CD4-positive, alpha-beta memory T cell (primary cell): ENCODE measurements around the gene CACNA2D1. TPM values are rescaled to one million over a fixed set of nuclear protein-coding genes. Genes with fewer than 3 reads are reported as not detected.
A peak's percentile ranks its signal among the peaks of the same experiment; 100 is the strongest.

Experiments used
- CTCF ChIA-PET: fragments of 350-600 bp; sonication (Branson Sonifier 250); formaldehyde crosslinking; loops from one replicate; lab custom pipeline; 2021; ENCODE audit warnings: inconsistent platforms; ENCODE audit not compliant: partially characterized antibody; lab: Charles Lee
- POLR2A ChIA-PET: fragments of 350-600 bp; sonication (Branson Sonifier 250); formaldehyde crosslinking; loops from one replicate; lab custom pipeline; 2021; ENCODE audit not compliant: partially characterized antibody; lab: Charles Lee
- DNase-seq, 5 donors: peaks; one replicate each; pipeline versions ENCODE4 v3.0.0 to v3.0.0-alpha.2; 2020 to 2022; ENCODE audit warnings: mixed read lengths in 1 of 5
- H3K27ac ChIP-seq: one replicate; pipeline ENCODE4 v1.7.0; 2013; ENCODE audit warnings: low read depth, low read length
- H3K27me3 ChIP-seq: 2 replicates; pipeline ENCODE4 v1.7.0; 2013; ENCODE audit warnings: mild to moderate bottlenecking, low read length, moderate library complexity; ENCODE audit not compliant: insufficient read depth
- H3K36me3 ChIP-seq: 2 replicates; pipeline ENCODE4 v1.7.0; 2013; ENCODE audit warnings: mild to moderate bottlenecking, low read length, moderate library complexity; ENCODE audit not compliant: insufficient read depth
- H3K4me1 ChIP-seq: 2 replicates; pipeline ENCODE4 v1.7.0; 2013; ENCODE audit warnings: mild to moderate bottlenecking, low read length, moderate library complexity; ENCODE audit not compliant: insufficient read depth
- H3K4me3 ChIP-seq, 2 donors: one replicate each; pipeline ENCODE4 v1.7.0; 2013; ENCODE audit warnings: low read length in 2 of 2, mild to moderate bottlenecking in 1 of 2
- H3K9me3 ChIP-seq, 2 donors: one replicate each; pipeline ENCODE4 v1.7.0; 2013; ENCODE audit warnings: low read length in 2 of 2, control low read depth in 1 of 2; ENCODE audit not compliant: control insufficient read depth in 1 of 2
- H3K27ac Mint-ChIP-seq, 7 donors: one replicate each; pipeline ENCODE4 v1.8.0; 2020 to 2021; ENCODE audit warnings: mixed read lengths in 7 of 7, mild to moderate bottlenecking in 6 of 7, inconsistent platforms in 3 of 7, moderate library complexity in 3 of 7
- H3K27me3 Mint-ChIP-seq, 2 donors: one replicate each; pipeline ENCODE4 v1.8.0; 2020 to 2021; ENCODE audit warnings: mixed read lengths in 2 of 2
- H3K36me3 Mint-ChIP-seq, 2 donors: one replicate each; pipeline ENCODE4 v1.8.0; 2020 to 2021; ENCODE audit warnings: mixed read lengths in 2 of 2, inconsistent platforms in 1 of 2, mild to moderate bottlenecking in 1 of 2
- H3K4me1 Mint-ChIP-seq, 4 donors: one replicate each; pipeline ENCODE4 v1.8.0; 2020 to 2021; ENCODE audit warnings: mixed read lengths in 4 of 4, mild to moderate bottlenecking in 1 of 4
- H3K4me3 Mint-ChIP-seq, 8 donors: one replicate each; pipeline ENCODE4 v1.8.0; 2020 to 2021; ENCODE audit warnings: mixed read lengths in 8 of 8, mild to moderate bottlenecking in 7 of 8, moderate library complexity in 6 of 8, inconsistent platforms in 3 of 8
- H3K9me3 Mint-ChIP-seq, 8 donors: one replicate each; pipeline ENCODE4 v1.8.0; 2020 to 2021; ENCODE audit warnings: mixed read lengths in 8 of 8, mild to moderate bottlenecking in 5 of 8, inconsistent platforms in 3 of 8, moderate library complexity in 1 of 8
- intact Hi-C: fragments of 100-400 bp; cut with micrococcal nuclease; formaldehyde crosslinking; loops from one replicate; pipeline ENCODE4 v1.15.1; 2023
- polyA plus RNA-seq, 2 donors: library from polyadenylated mRNA; unstranded; fragments of 300-500 nt; fragmentation: Illumina TruSeq; gene quantifications; one replicate each; pipeline ENCODE4 v1.2.3, GENCODE V29; 2021
- total RNA-seq, 2 experiments: library from RNA; stranded (reverse); gene quantifications; one replicate each; pipeline ENCODE4 v1.2.3, GENCODE V29; 2021

The CACNA2D1 gene
- total RNA-seq, result not detected
- polyA plus RNA-seq, result not detected

- H3K27ac Mint-ChIP-seq, result no peak within 1 kb of the TSS
- no peak within 1 kb of the TSS for H3K27ac ChIP-seq
- ChIA-PET POLR2A (no interaction called here), CTCF (no interaction called here)
- peaks cover 6% of the 10 kb centered on the region for H3K27me3 ChIP-seq
- intact Hi-C loops, result no loop called here
- H3K9me3 Mint-ChIP-seq, result peaks cover 0 to 22% (median 5%) of the 10 kb centered on the region in 8 donors
- peak within 1 kb of the TSS; percentile 38 to 73 (median 64) for H3K4me3 Mint-ChIP-seq
- no peak within 1 kb of the TSS for H3K4me3 ChIP-seq
- no peaks in the 10 kb centered on the region for H3K4me1 ChIP-seq
- no peak for DNase-seq
- H3K36me3 ChIP-seq, result no peaks in the 10 kb centered on the region
- H3K4me1 Mint-ChIP-seq, result peaks cover 0 to 11% (median 2%) of the 10 kb centered on the region in 4 donors
- H3K9me3 ChIP-seq, result no peaks in the 10 kb centered on the region
- H3K27me3 Mint-ChIP-seq, result peaks cover 23 to 27% of the 10 kb centered on the region in 2 donors
- no peaks in the 10 kb centered on the region for H3K36me3 Mint-ChIP-seq
These were observed at the start of gene CACNA2D1 for GRCh38 chr7:82443547-82444219. Gene CACNA2D1, minus strand, starts transcription at chr7:82443777.

GRCh38 chr7:82481499-82482097 is 38.0 kb upstream of the CACNA2D1 start:
- H3K36me3 Mint-ChIP-seq, result no peaks in the 10 kb centered on the region
- H3K4me3 ChIP-seq, result no peak overlapping the region
- no peak overlapping the region for H3K27ac Mint-ChIP-seq
- no peaks in the 10 kb centered on the region for H3K4me1 ChIP-seq
- POLR2A ChIA-PET, result no interaction called here
- peaks cover 0 to 6% (median under 1%) of the 10 kb centered on the region in 8 donors for H3K9me3 Mint-ChIP-seq
- no peaks in the 10 kb centered on the region for H3K36me3 ChIP-seq
- no peaks in the 10 kb centered on the region for H3K27me3 Mint-ChIP-seq
- H3K9me3 ChIP-seq, result no peaks in the 10 kb centered on the region
- H3K4me3 Mint-ChIP-seq, result no peak overlapping the region
- H3K27ac ChIP-seq, result no peak overlapping the region
- H3K27me3 ChIP-seq, result no peaks in the 10 kb centered on the region
- CTCF ChIA-PET, result no interaction called here
- no peaks in the 10 kb centered on the region for H3K4me1 Mint-ChIP-seq
- DNase-seq, result no peak
- intact Hi-C loops, result no loop called here

GRCh38 chr7:82477733-82478515 is 34.3 kb upstream of the CACNA2D1 start:
- POLR2A ChIA-PET, result no interaction called here
- Mint-ChIP-seq H3K27ac (no peak overlapping the region), H3K36me3 (no peaks in the 10 kb centered on the region), H3K4me3 (no peak overlapping the region), H3K27me3 (no peaks in the 10 kb centered on the region), H3K4me1 (no peaks in the 10 kb centered on the region), H3K9me3 (peaks cover 0 to 5% (median 2%) of the 10 kb centered on the region in 8 donors)
- Histone ChIP-seq H3K9me3 (no peaks in the 10 kb centered on the region), H3K4me3 (no peak overlapping the region), H3K27me3 (no peaks in the 10 kb centered on the region), H3K36me3 (no peaks in the 10 kb centered on the region), H3K4me1 (no peaks in the 10 kb centered on the region), H3K27ac (no peak overlapping the region)
- CTCF ChIA-PET, result no interaction called here
- no peak for DNase-seq
- intact Hi-C loops, result no loop called here

- Mint-ChIP-seq H3K36me3 (no peaks in the 10 kb centered on the region), H3K27me3 (no peaks in the 10 kb centered on the region), H3K9me3 (peaks cover 0 to 9% (median 3%) of the 10 kb centered on the region in 8 donors), H3K4me3 (no peak overlapping the region), H3K4me1 (no peaks in the 10 kb centered on the region), H3K27ac (no peak overlapping the region)
- no peaks in the 10 kb centered on the region for H3K36me3 ChIP-seq
- no peaks in the 10 kb centered on the region for H3K27me3 ChIP-seq
- no peak for DNase-seq
- H3K9me3 ChIP-seq, result no peaks in the 10 kb centered on the region
- ChIA-PET CTCF (no interaction called here), POLR2A (no interaction called here)
- H3K4me3 ChIP-seq, result no peak overlapping the region
- intact Hi-C loops, result no loop called here
- no peaks in the 10 kb centered on the region for H3K4me1 ChIP-seq
- no peak overlapping the region for H3K27ac ChIP-seq
These were observed 29.4 kb upstream of the CACNA2D1 start for GRCh38 chr7:82472966-82473365.

GRCh38 chr7:82471351-82472020 is 27.9 kb upstream of the CACNA2D1 start:
- H3K4me3 Mint-ChIP-seq, result no peak overlapping the region
- ChIA-PET POLR2A (no interaction called here), CTCF (no interaction called here)
- no peak for DNase-seq
- H3K9me3 Mint-ChIP-seq, result peaks cover 0 to 6% (median 3%) of the 10 kb centered on the region in 8 donors
- H3K4me1 Mint-ChIP-seq, result no peaks in the 10 kb centered on the region
- Histone ChIP-seq H3K9me3 (no peaks in the 10 kb centered on the region), H3K27ac (no peak overlapping the region), H3K36me3 (no peaks in the 10 kb centered on the region), H3K4me3 (no peak overlapping the region), H3K27me3 (no peaks in the 10 kb centered on the region), H3K4me1 (no peaks in the 10 kb centered on the region)
- no peaks in the 10 kb centered on the region for H3K27me3 Mint-ChIP-seq
- H3K36me3 Mint-ChIP-seq, result no peaks in the 10 kb centered on the region
- intact Hi-C loops, result no loop called here
- no peak overlapping the region for H3K27ac Mint-ChIP-seq

- H3K27ac Mint-ChIP-seq, result no peak overlapping the region
- intact Hi-C loops, result no loop called here
These were observed 25.6 kb upstream of the CACNA2D1 start for GRCh38 chr7:82469207-82469606.

GRCh38 chr7:82468435-82468834 is 24.9 kb upstream of the CACNA2D1 start:
- no peak for DNase-seq
- H3K9me3 ChIP-seq, result no peaks in the 10 kb centered on the region
- no peak overlapping the region for H3K27ac ChIP-seq
- intact Hi-C loops, result no loop called here
- ChIA-PET CTCF (interaction anchor here (0.5 kb wide), 1 partner anchor 20 kb away, joined by 3 read pairs; no protein-coding TSS in a partner anchor), POLR2A (no interaction called here)
- no peaks in the 10 kb centered on the region for H3K27me3 ChIP-seq
- no peak overlapping the region for H3K4me3 ChIP-seq
- Mint-ChIP-seq H3K27ac (no peak overlapping the region), H3K9me3 (peaks cover 0 to 16% (median 4%) of the 10 kb centered on the region in 8 donors), H3K4me3 (no peak overlapping the region), H3K4me1 (no peaks in the 10 kb centered on the region), H3K36me3 (no peaks in the 10 kb centered on the region), H3K27me3 (no peaks in the 10 kb centered on the region)
- no peaks in the 10 kb centered on the region for H3K36me3 ChIP-seq
- no peaks in the 10 kb centered on the region for H3K4me1 ChIP-seq

More at GRCh38 chr7:82469207-82469606, 25.6 kb upstream of the CACNA2D1 start:
- Mint-ChIP-seq H3K27me3 (no peaks in the 10 kb centered on the region), H3K4me3 (no peak overlapping the region), H3K4me1 (no peaks in the 10 kb centered on the region), H3K36me3 (no peaks in the 10 kb centered on the region), H3K9me3 (peaks cover 0 to 12% (median 4%) of the 10 kb centered on the region in 8 donors)
- CTCF ChIA-PET, result no interaction called here
- Histone ChIP-seq H3K9me3 (no peaks in the 10 kb centered on the region), H3K36me3 (no peaks in the 10 kb centered on the region), H3K27me3 (no peaks in the 10 kb centered on the region), H3K27ac (no peak overlapping the region), H3K4me1 (no peaks in the 10 kb centered on the region), H3K4me3 (no peak overlapping the region)
- POLR2A ChIA-PET, result no interaction called here
- DNase-seq, result no peak
